HepG2 (cell line): ENCODE results near the gene CHD2. TPM values are rescaled to one million over a fixed set of nuclear protein-coding genes. Genes with fewer than 3 reads are reported as not detected.
A peak's percentile ranks its signal among the peaks of the same experiment; 100 is the strongest.

Experiments
- ATAC-seq: fragments of 200-7000 bp; cut with Tn5 transposase; 3 replicates; pipeline ENCODE4 v1.9.1; 2020; ENCODE audit warnings: mild to moderate bottlenecking, moderate library complexity
- BruUV-seq: library from RNA; stranded (reverse); fragments of 400-500 nt; replicated peaks from 2 replicates; lab custom pipeline; 2021; lab: Mats Ljungman, UMichigan
- CTCF ChIA-PET: fragments of 300-600 bp; formaldehyde crosslinking; extraction: SDS; loops from one replicate; lab custom pipeline; 2021; ENCODE audit warnings: low total read pairs, inconsistent platforms, low intra/inter-chr PET ratio; lab: Yijun Ruan, JAX
- POLR2A ChIA-PET: fragments of 350-600 bp; sonication (Branson Sonifier 250); formaldehyde crosslinking; loops from one replicate; lab custom pipeline; 2020; ENCODE audit warnings: antibody characterized with exemption, inconsistent platforms; lab: Yijun Ruan, JAX
- DNase-seq: peaks from one replicate; pipeline ENCODE4 v3.0.0-alpha.2; 2015; ENCODE audit warnings: low spot score
- FAIRE-seq: peaks from 3 replicates; lab custom pipeline; 2011; peaks lifted over from hg19 to GRCh38; lab: Jason Lieb, UNC
- H2AFZ ChIP-seq: one replicate; pipeline ENCODE4 v1.6.1; 2011; ENCODE audit warnings: low read length, inconsistent platforms
- H3K27ac ChIP-seq: fragments of 300-600 bp; 3 replicates; pipeline ENCODE4 v1.8.0; 2011; ENCODE audit warnings: mixed run types, mild to moderate bottlenecking, mixed read lengths, low read length, inconsistent platforms; ENCODE audit not compliant: insufficient read depth; ENCODE audit errors: extremely low read length
- H3K27me3 ChIP-seq, 2 experiments: fragments of 200-600 bp in 1 of 2; 2 replicates in 1 of 2; 3 replicates in 1 of 2; pipeline versions ENCODE4 v1.6.0 to v1.8.0; 2011; ENCODE audit warnings: low read length in 2 of 2, mild to moderate bottlenecking in 2 of 2, moderate library complexity in 2 of 2, inconsistent platforms in 1 of 2; ENCODE audit not compliant: insufficient read depth in 2 of 2, control insufficient read depth in 1 of 2
- H3K36me3 ChIP-seq, 2 experiments: fragments of 200-600 bp in 1 of 2; replicated peaks in 1 of 2; 2 replicates in 1 of 2; 3 replicates in 1 of 2; pipeline versions ENCODE4 v1.5.1 to v1.8.0; 2011; ENCODE audit warnings: low read length in 2 of 2, inconsistent platforms in 1 of 2; ENCODE audit not compliant: insufficient read depth in 2 of 2, control insufficient read depth in 1 of 2
- H3K4me1 ChIP-seq: 2 replicates; pipeline ENCODE4 v1.5.1; 2012; ENCODE audit warnings: low read length, inconsistent platforms; ENCODE audit not compliant: insufficient read depth
- H3K4me2 ChIP-seq: 2 replicates; pipeline ENCODE4 v1.6.0; 2011; ENCODE audit warnings: low read depth, low read length, inconsistent platforms
- H3K4me3 ChIP-seq, 3 experiments: fragments of 200-600 bp in 1 of 3; sonication (generic), shearing (Covaris generic) in 1 of 3; replicated peaks in 1 of 3; 2 replicates each; pipeline ENCODE4 v1.5.1; 2011 to 2016; ENCODE audit warnings: low read length in 3 of 3, inconsistent platforms in 2 of 3, low read depth in 2 of 3, mild to moderate bottlenecking in 2 of 3, control low read depth in 1 of 3, mixed read lengths in 1 of 3; ENCODE audit not compliant: insufficient read depth in 1 of 3
- H3K79me2 ChIP-seq: one replicate; pipeline ENCODE4 v1.6.1; 2011; ENCODE audit warnings: low read length, inconsistent platforms; ENCODE audit not compliant: insufficient read depth
- H3K9ac ChIP-seq: 2 replicates; pipeline ENCODE4 v1.6.0; 2011; ENCODE audit warnings: mild to moderate bottlenecking, low read depth, low read length, inconsistent platforms; ENCODE audit not compliant: insufficient read depth
- H3K9me3 ChIP-seq: 2 replicates; pipeline ENCODE4 v1.5.1; 2012; ENCODE audit warnings: mild to moderate bottlenecking, low read length
- H4K20me1 ChIP-seq: 2 replicates; pipeline ENCODE4 v1.6.0; 2011; ENCODE audit warnings: inconsistent platforms, mild to moderate bottlenecking, low read length, moderate library complexity; ENCODE audit not compliant: insufficient read depth
- HOXA3 ChIP-seq: sonication (generic); formaldehyde crosslinking; IDR thresholded peaks from 2 replicates; pipeline ENCODE4 v1.5.0; 2020; ENCODE audit warnings: missing genetic modification reagents
- KAT2B ChIP-seq: fragments of 150-350 bp; IDR thresholded peaks from 2 replicates; pipeline ENCODE4 v1.6.1; 2014; ENCODE audit warnings: low read depth, low read length, borderline replicate concordance
- SAP130 ChIP-seq: IDR thresholded peaks from 2 replicates; pipeline ENCODE4 v1.6.1; 2016; ENCODE audit warnings: low read depth
- TARDBP ChIP-seq: sonication (generic); formaldehyde crosslinking; IDR thresholded peaks from 2 replicates; pipeline ENCODE4 v1.8.0; 2022; ENCODE audit warnings: mild to moderate bottlenecking, missing genetic modification reagents
- ZNF160 ChIP-seq: sonication (generic); formaldehyde crosslinking; IDR thresholded peaks from 2 replicates; pipeline ENCODE4 v1.8.0; 2022; ENCODE audit warnings: mild to moderate bottlenecking, inconsistent platforms, missing genetic modification reagents
- WGBS: methylation state at CpG from one replicate; pipeline ENCODE4 v1.1.6; 2017; ENCODE audit warnings: low lambda C conversion rate; 5-methylcytosine and 5-hydroxymethylcytosine counted together
- in situ Hi-C: cut with HindIII; loops from 2 replicates; pipeline ENCODE4 v1.10.0; 2017; ENCODE audit warnings: low pct_unique_long_range_greater_than_20kb; ENCODE audit not compliant: extremely low pct_ligation_motif_present
- intact Hi-C: fragments of 100-400 bp; cut with micrococcal nuclease; formaldehyde crosslinking; loops from one replicate; pipeline ENCODE4 v1.10.0; 2022; ENCODE audit not compliant: unreplicated experiment
- polyA plus RNA-seq, 8 experiments: library from polyadenylated mRNA; depleted of rRNA in 3 of 8; stranded (reverse) in 7 of 8; unstranded in 1 of 8; fragments of >200 nt; fragmentation: Illumina TruSeq in 4 of 8; extraction: Trizol in 4 of 8; gene quantifications; 2 replicates each; pipeline versions ENCODE4 v1.2.1 to v1.2.3, GENCODE V29; 2011 to 2016; ENCODE audit warnings: low read depth in 4 of 8, missing spikeins in 1 of 8, mixed read lengths in 1 of 8; ENCODE audit not compliant: insufficient read depth in 1 of 8
- total RNA-seq, 5 experiments: library from RNA; depleted of rRNA; stranded (reverse); fragments of >200 nt; fragmentation: Illumina TruSeq; extraction: Trizol; gene quantifications; 2 replicates each; pipeline ENCODE4 v1.2.3, GENCODE V29; 2016; ENCODE audit warnings: low read depth in 1 of 5

CHD2 gene
- total and polyA plus RNA-seq, 2 of the 13 experiments (the other 11 are each of a cell fraction or from before 2014, with no cell fraction given): 54.0 to 54.1 TPM

DNA sequence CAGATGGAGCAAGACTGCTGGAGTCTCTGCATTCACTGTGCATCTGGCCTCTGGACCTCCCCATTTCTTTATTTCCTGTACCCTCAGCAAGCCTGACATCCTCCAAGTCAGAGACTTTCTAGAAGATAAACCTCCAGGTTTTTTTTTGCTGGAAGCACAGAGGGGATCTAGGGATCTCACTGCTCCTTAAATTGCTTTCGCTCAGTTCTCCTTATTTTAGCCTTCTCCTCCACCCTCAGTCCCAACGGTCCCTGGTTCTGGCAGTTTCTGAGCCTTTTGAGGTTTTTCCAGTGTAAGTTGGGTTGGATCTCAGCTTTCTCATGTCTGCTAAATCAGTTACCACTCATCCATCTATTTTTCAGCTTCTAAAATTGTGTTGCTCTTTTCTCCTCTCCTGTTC lies 22.7 kb upstream of the CHD2 start:
- H3K27me3 ChIP-seq: no peaks in the 10 kb centered on the region
- H3K4me2 ChIP-seq: no peak overlapping the region
- no peaks in the 10 kb centered on the region for H3K9me3 ChIP-seq
- ChIA-PET CTCF (no interaction called here), POLR2A (interaction anchor here (0.6 to 2.9 kb wide), 8 partner anchors 10 to 70 kb away, joined by 3 to 25 read pairs (median 4); partner anchors contain the start of gene CHD2)
- H3K79me2 ChIP-seq: peaks cover 7% of the 10 kb centered on the region
- H3K9ac ChIP-seq: no peak overlapping the region
- no peak overlapping the region for H3K27ac ChIP-seq
- ATAC-seq: no peak
- H3K36me3 ChIP-seq: no peaks in the 10 kb centered on the region
- no peak overlapping the region for H3K4me3 ChIP-seq
- H4K20me1 ChIP-seq: no peaks in the 10 kb centered on the region
- H3K4me1 ChIP-seq: peaks cover 56% of the 10 kb centered on the region
- no TSS peak for BruUV-seq
- TF ChIP-seq ZNF160 (CRISPR knock-in tag) (no peak), SAP130 (CRISPR knock-in tag) (peak; percentile 3; the same call in 1 of the 2 replicates)
- intact Hi-C loops (loop anchor here (1.0 kb wide), 1 partner anchor 8 kb away; no protein-coding TSS in a partner anchor), in situ Hi-C loops (no loop called here)
- 83% methylated on average over 2 of the region's 2 CpGs for WGBS
- no peak for DNase-seq
- no peak for FAIRE-seq
- H2AFZ ChIP-seq: no peak overlapping the region

GRCh38 chr15:92878593-92879053 lies 21.5 kb upstream of the CHD2 start:
- in situ Hi-C loops: no loop called here
- Histone ChIP-seq H3K4me1 (peaks cover 56% of the 10 kb centered on the region), H3K79me2 (peaks cover 14% of the 10 kb centered on the region), H3K9me3 (no peaks in the 10 kb centered on the region), H3K27ac (no peak overlapping the region), H3K4me3 (no peak overlapping the region), H2AFZ (no peak overlapping the region), H3K4me2 (no peak overlapping the region), H3K36me3 (no peaks in the 10 kb centered on the region), H3K9ac (no peak overlapping the region), H4K20me1 (0 out of 2 replicates have a peak, but pooled peaks cover under 1% of the 10 kb centered on the region), H3K27me3 (peaks cover 0 to 3% of the 10 kb centered on the region in 2 experiments; a peak in 1 of 5 replicates)
- DNase-seq (no peak), FAIRE-seq (no peak), ATAC-seq (no peak)
- intact Hi-C loops: no loop called here
- BruUV-seq: no TSS peak
- ChIA-PET CTCF (no interaction called here), POLR2A (interaction anchor here (1.4 to 2.9 kb wide), 2 partner anchors 11 to 47 kb away, joined by 5 to 25 read pairs; no protein-coding TSS in a partner anchor)
- 71% methylated on average over 5 of the region's 5 CpGs for WGBS
- no peak for TF ChIP-seq TARDBP
- TF ChIP-seq HOXA3 (CRISPR knock-in tag): no peak
- TF ChIP-seq KAT2B: no peak
- TF ChIP-seq, all 625 proteins: peak for 0
